ENCODE measurements around the gene MT4.

MT4 gene

GRCh38 chr16:56549744-56550385 lies 15.0 kb upstream of the MT4 start:
- no peak overlapping the region for H3K9ac ChIP-seq (ENCODE audit: low read length)
- no peak overlapping the region for H3K27ac ChIP-seq (ENCODE audit: low read length)
- no peak overlapping the region for H3K4me2 ChIP-seq (ENCODE audit: low read length)
- no peaks in the 10 kb centered on the region for H3K36me3 ChIP-seq (replicated peaks; ENCODE audit: low read depth, low read length)
- no peaks in the 10 kb centered on the region for H4K20me1 ChIP-seq (ENCODE audit: insufficient read depth, low read length)
- H3K79me2 ChIP-seq (ENCODE audit: low read length), result no peaks in the 10 kb centered on the region
- no peak overlapping the region for H2AFZ ChIP-seq (ENCODE audit: low read depth, low read length)
- TF ChIP-seq CTCF (IDR thresholded peaks at IDR 0.05; ENCODE audit: low read depth, low read length) (no peak), EZH2phosphoT487 (IDR thresholded peaks at IDR 0.05; ENCODE audit: low read depth) (no peak)
- H3K9me3 ChIP-seq (ENCODE audit: insufficient read depth, low read length), result no peaks in the 10 kb centered on the region
- no peak overlapping the region for H3K4me3 ChIP-seq (ENCODE audit: low read length)
- peaks cover 15% of the 10 kb centered on the region for H3K27me3 ChIP-seq (ENCODE audit: low read depth, low read length)
- H3K4me1 ChIP-seq (ENCODE audit: low read length), result peaks cover 7% of the 10 kb centered on the region

GRCh38 chr16:56551796-56552738 lies 12.8 kb upstream of the MT4 start:
- Histone ChIP-seq H3K4me2 (ENCODE audit: low read length) (no peak overlapping the region), H3K4me3 (ENCODE audit: low read length) (no peak overlapping the region)
- TF ChIP-seq EZH2phosphoT487 (IDR thresholded peaks at IDR 0.05; ENCODE audit: low read depth), result no peak
- no peak for TF ChIP-seq CTCF (IDR thresholded peaks at IDR 0.05; ENCODE audit: low read depth, low read length)

GRCh38 chr16:56554441-56554840 lies 10.4 kb upstream of the MT4 start:
- Histone ChIP-seq H3K4me1 (ENCODE audit: low read length) (no peaks in the 10 kb centered on the region), H3K36me3 (replicated peaks; ENCODE audit: low read depth, low read length) (no peaks in the 10 kb centered on the region), H3K9me3 (ENCODE audit: insufficient read depth, low read length) (no peaks in the 10 kb centered on the region), H3K4me3 (ENCODE audit: low read length) (no peak overlapping the region), H3K4me2 (ENCODE audit: low read length) (no peak overlapping the region), H3K27me3 (ENCODE audit: low read depth, low read length) (peaks cover 16% of the 10 kb centered on the region), H3K79me2 (ENCODE audit: low read length) (no peaks in the 10 kb centered on the region), H4K20me1 (ENCODE audit: insufficient read depth, low read length) (no peaks in the 10 kb centered on the region), H2AFZ (ENCODE audit: low read depth, low read length) (no peak overlapping the region), H3K9ac (ENCODE audit: low read length) (no peak overlapping the region), H3K27ac (ENCODE audit: low read length) (no peak overlapping the region)
- TF ChIP-seq CTCF (IDR thresholded peaks at IDR 0.05; ENCODE audit: low read depth, low read length), result no peak
- no peak for TF ChIP-seq EZH2phosphoT487 (IDR thresholded peaks at IDR 0.05; ENCODE audit: low read depth)

More at GRCh38 chr16:56551796-56552738, 12.8 kb upstream of the MT4 start:
- no peak overlapping the region for H2AFZ ChIP-seq (ENCODE audit: low read depth, low read length)
- no peaks in the 10 kb centered on the region for H3K9me3 ChIP-seq (ENCODE audit: insufficient read depth, low read length)
- H3K27me3 ChIP-seq (ENCODE audit: low read depth, low read length), result peaks cover 14% of the 10 kb centered on the region
- H4K20me1 ChIP-seq (ENCODE audit: insufficient read depth, low read length), result no peaks in the 10 kb centered on the region
- no peaks in the 10 kb centered on the region for H3K79me2 ChIP-seq (ENCODE audit: low read length)
- H3K4me1 ChIP-seq (ENCODE audit: low read length), result peaks cover 7% of the 10 kb centered on the region
- H3K27ac ChIP-seq (ENCODE audit: low read length), result no peak overlapping the region
- H3K36me3 ChIP-seq (replicated peaks; ENCODE audit: low read depth, low read length), result no peaks in the 10 kb centered on the region
- H3K9ac ChIP-seq (ENCODE audit: low read length), result no peak overlapping the region

GRCh38 chr16:56558024-56558747 lies 6.7 kb upstream of the MT4 start:
- H3K4me2 ChIP-seq (ENCODE audit: low read length), result no peak overlapping the region
- H3K36me3 ChIP-seq (replicated peaks; ENCODE audit: low read depth, low read length), result no peaks in the 10 kb centered on the region
- H2AFZ ChIP-seq (ENCODE audit: low read depth, low read length), result no peak overlapping the region
- no peaks in the 10 kb centered on the region for H4K20me1 ChIP-seq (ENCODE audit: insufficient read depth, low read length)
- H3K9me3 ChIP-seq (ENCODE audit: insufficient read depth, low read length), result no peaks in the 10 kb centered on the region
- TF ChIP-seq EZH2phosphoT487 (IDR thresholded peaks at IDR 0.05; ENCODE audit: low read depth), result no peak
- TF ChIP-seq CTCF (IDR thresholded peaks at IDR 0.05; ENCODE audit: low read depth, low read length), result no peak
- H3K79me2 ChIP-seq (ENCODE audit: low read length), result no peaks in the 10 kb centered on the region
- no peak overlapping the region for H3K27ac ChIP-seq (ENCODE audit: low read length)
- H3K4me3 ChIP-seq (ENCODE audit: low read length), result no peak overlapping the region
- no peaks in the 10 kb centered on the region for H3K4me1 ChIP-seq (ENCODE audit: low read length)
- H3K9ac ChIP-seq (ENCODE audit: low read length), result no peak overlapping the region
- peaks cover 14% of the 10 kb centered on the region for H3K27me3 ChIP-seq (ENCODE audit: low read depth, low read length)

Data from OCI-LY3 (cell line).